HEK293 (cell line): ENCODE data around the gene NANOGP8.

Experiments
- CTCF ChIA-PET: fragments of 350-600 bp; formaldehyde crosslinking; extraction: SDS; loops from one replicate; lab custom pipeline; 2021; ENCODE audit warnings: antibody characterized with exemption; lab: Yijun Ruan, JAX
- POLR2A ChIA-PET: fragments of 300-600 bp; formaldehyde crosslinking; extraction: SDS; loops from one replicate; lab custom pipeline; 2020; ENCODE audit warnings: antibody characterized with exemption, inconsistent platforms; lab: Yijun Ruan, JAX
- H3K27ac ChIP-seq: fragments of 200-500 bp; sonication (Bioruptor generic); 2 replicates; pipeline ENCODE4 v1.5.1; 2014; ENCODE audit warnings: low read depth, low read length, control low read depth, inconsistent platforms; ENCODE audit errors: extremely low read depth
- H3K36me3 ChIP-seq, 2 experiments: fragments of 200-500 bp in 1 of 2; sonication (Bioruptor generic) in 1 of 2; 1 replicate in 1 of 2; 2 replicates in 1 of 2; pipeline ENCODE4 v1.5.1; 2014 to 2017; ENCODE audit warnings: inconsistent platforms in 2 of 2, low read length in 2 of 2; ENCODE audit not compliant: control insufficient read depth in 2 of 2, insufficient read depth in 1 of 2
- H3K4me1 ChIP-seq: fragments of 200-500 bp; sonication (Bioruptor generic); 2 replicates; pipeline ENCODE4 v1.5.1; 2014; ENCODE audit warnings: mild to moderate bottlenecking, low read length, inconsistent platforms; ENCODE audit not compliant: control insufficient read depth, insufficient read depth
- H3K4me3 ChIP-seq: 2 replicates; pipeline ENCODE4 v1.5.1; 2011; ENCODE audit warnings: low read depth, mild to moderate bottlenecking, control low read depth, low read length, moderate library complexity
- H3K9me3 ChIP-seq: fragments of 200-500 bp; sonication (Bioruptor generic); 2 replicates; pipeline ENCODE4 v1.5.1; 2014; ENCODE audit warnings: low read depth, low read length, inconsistent platforms; ENCODE audit not compliant: control insufficient read depth, insufficient read depth
- BCL11B ChIP-seq: fragments of 450-650 bp; formaldehyde crosslinking; IDR thresholded peaks from 2 replicates; pipeline ENCODE4 v1.5.1; 2016; ENCODE audit warnings: low read depth, missing biosample characterization, missing genetic modification characterization
- KLF1 ChIP-seq: fragments of 450-650 bp; formaldehyde crosslinking; IDR thresholded peaks from 2 replicates; pipeline ENCODE4 v1.5.1; 2016; ENCODE audit warnings: missing biosample characterization, missing genetic modification characterization
- SCRT1 ChIP-seq: fragments of 450-650 bp; formaldehyde crosslinking; IDR thresholded peaks from 2 replicates; pipeline ENCODE4 v1.5.1; 2016; ENCODE audit warnings: missing biosample characterization, missing genetic modification characterization, borderline replicate concordance
- ZFP41 ChIP-seq: fragments of 450-650 bp; formaldehyde crosslinking; IDR thresholded peaks from 2 replicates; pipeline ENCODE4 v1.5.1; 2016; ENCODE audit warnings: missing biosample characterization, missing genetic modification characterization, borderline replicate concordance
- ZNF121 ChIP-seq: fragments of 450-650 bp; formaldehyde crosslinking; IDR thresholded peaks from 2 replicates; pipeline ENCODE4 v1.5.1; 2016; ENCODE audit warnings: missing biosample characterization, missing genetic modification characterization
- ZNF202 ChIP-seq: fragments of 450-650 bp; formaldehyde crosslinking; IDR thresholded peaks from 2 replicates; pipeline ENCODE4 v1.5.1; 2016; ENCODE audit warnings: missing biosample characterization, missing genetic modification characterization, borderline replicate concordance
- ZNF292 ChIP-seq: fragments of 450-650 bp; formaldehyde crosslinking; IDR thresholded peaks from 2 replicates; pipeline ENCODE4 v1.5.1; 2016; ENCODE audit warnings: low read depth, missing biosample characterization, missing genetic modification characterization, borderline replicate concordance
- ZNF394 ChIP-seq: fragments of 450-650 bp; formaldehyde crosslinking; IDR thresholded peaks from 2 replicates; pipeline ENCODE4 v1.5.1; 2016; ENCODE audit warnings: missing biosample characterization, missing genetic modification characterization, mild to moderate bottlenecking, moderate library complexity, borderline replicate concordance
- ZNF426 ChIP-seq: fragments of 450-650 bp; formaldehyde crosslinking; IDR thresholded peaks from 2 replicates; pipeline ENCODE4 v1.5.1; 2017; ENCODE audit warnings: missing biosample characterization, missing genetic modification characterization, mild to moderate bottlenecking, inconsistent platforms, moderate library complexity
- ZNF777 ChIP-seq: fragments of 450-650 bp; formaldehyde crosslinking; IDR thresholded peaks from 2 replicates; pipeline ENCODE4 v1.5.1; 2017; ENCODE audit warnings: missing biosample characterization, missing genetic modification characterization, borderline replicate concordance
- ZSCAN16 ChIP-seq: fragments of 450-650 bp; formaldehyde crosslinking; IDR thresholded peaks from 2 replicates; pipeline ENCODE4 v1.5.1; 2016; ENCODE audit warnings: missing biosample characterization, missing genetic modification characterization
- TF ChIP-seq, protein P1 (sequence below): fragments of 450-650 bp; formaldehyde crosslinking; IDR thresholded peaks from 2 replicates; pipeline ENCODE4 v1.5.1; 2016; ENCODE audit warnings: missing biosample characterization, missing genetic modification characterization
- TF ChIP-seq, protein P2 (sequence below): fragments of 450-650 bp; formaldehyde crosslinking; IDR thresholded peaks from 2 replicates; pipeline ENCODE4 v1.5.1; 2016; ENCODE audit warnings: missing biosample characterization, missing genetic modification characterization
- TF ChIP-seq, protein P3 (sequence below): fragments of 450-650 bp; formaldehyde crosslinking; IDR thresholded peaks from 2 replicates; pipeline ENCODE4 v1.5.1; 2016; ENCODE audit warnings: missing biosample characterization, missing genetic modification characterization
- TF ChIP-seq, protein P4 (sequence below): fragments of 450-650 bp; formaldehyde crosslinking; IDR thresholded peaks from 2 replicates; pipeline ENCODE4 v1.5.1; 2016; ENCODE audit warnings: missing biosample characterization, missing genetic modification characterization

Gene NANOGP8

DNA sequence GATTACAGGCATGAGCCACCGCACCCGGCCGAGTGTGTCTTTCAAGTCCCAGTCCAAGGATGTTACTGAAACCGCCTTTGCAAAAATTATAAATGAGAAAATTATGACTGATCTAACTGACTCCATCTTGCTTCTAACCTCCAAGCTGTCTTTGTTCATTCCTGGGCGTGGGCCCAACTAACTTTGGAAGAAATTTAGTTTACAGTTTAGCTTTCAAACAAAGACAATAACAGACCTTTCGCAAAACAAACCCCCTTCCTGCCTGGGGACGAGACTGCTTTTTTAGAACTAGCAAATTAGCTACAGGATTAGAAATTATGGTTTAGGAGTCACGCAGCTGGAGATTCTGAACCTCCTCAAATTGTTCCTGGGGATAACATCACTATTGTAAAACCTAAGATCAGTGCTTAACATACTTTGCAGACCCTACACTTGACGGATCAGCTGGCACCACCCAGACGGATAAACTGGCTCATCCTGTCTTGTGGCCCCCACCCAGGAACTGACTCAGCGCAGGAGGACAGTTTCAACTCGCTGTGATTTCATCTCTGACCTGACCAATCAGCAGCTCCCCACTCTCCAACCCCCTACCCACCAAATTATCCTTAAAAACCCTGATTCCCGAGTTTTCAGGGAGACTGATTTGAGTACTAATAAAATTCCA, 23.8 kb downstream of the NANOGP8 start:
- CTCF ChIA-PET, result no interaction called here
- H3K4me3 ChIP-seq, result no peak overlapping the region
- H3K36me3 ChIP-seq, result no peaks in the 10 kb centered on the region
- TF ChIP-seq ZSCAN16 (tag by site-specific recombination) (no peak), KLF1 (tag by site-specific recombination) (no peak), ZNF202 (tag by site-specific recombination) (no peak), ZNF777 (tag by site-specific recombination) (no peak), ZNF121 (no peak), ZNF394 (tag by site-specific recombination) (no peak), ZFP41 (tag by site-specific recombination) (no peak), SCRT1 (tag by site-specific recombination) (no peak)
- TF ChIP-seq, protein P1, sequence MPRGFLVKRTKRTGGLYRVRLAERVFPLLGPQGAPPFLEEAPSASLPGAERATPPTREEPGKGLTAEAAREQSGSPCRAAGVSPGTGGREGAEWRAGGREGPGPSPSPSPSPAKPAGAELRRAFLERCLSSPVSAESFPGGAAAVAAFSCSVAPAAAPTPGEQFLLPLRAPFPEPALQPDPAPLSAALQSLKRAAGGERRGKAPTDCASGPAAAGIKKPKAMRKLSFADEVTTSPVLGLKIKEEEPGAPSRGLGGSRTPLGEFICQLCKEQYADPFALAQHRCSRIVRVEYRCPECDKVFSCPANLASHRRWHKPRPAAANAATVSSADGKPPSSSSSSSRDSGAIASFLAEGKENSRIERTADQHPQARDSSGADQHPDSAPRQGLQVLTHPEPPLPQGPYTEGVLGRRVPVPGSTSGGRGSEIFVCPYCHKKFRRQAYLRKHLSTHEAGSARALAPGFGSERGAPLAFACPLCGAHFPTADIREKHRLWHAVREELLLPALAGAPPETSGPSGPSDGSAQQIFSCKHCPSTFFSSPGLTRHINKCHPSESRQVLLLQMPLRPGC (tag by site-specific recombination), result no peak
- TF ChIP-seq, protein P2, sequence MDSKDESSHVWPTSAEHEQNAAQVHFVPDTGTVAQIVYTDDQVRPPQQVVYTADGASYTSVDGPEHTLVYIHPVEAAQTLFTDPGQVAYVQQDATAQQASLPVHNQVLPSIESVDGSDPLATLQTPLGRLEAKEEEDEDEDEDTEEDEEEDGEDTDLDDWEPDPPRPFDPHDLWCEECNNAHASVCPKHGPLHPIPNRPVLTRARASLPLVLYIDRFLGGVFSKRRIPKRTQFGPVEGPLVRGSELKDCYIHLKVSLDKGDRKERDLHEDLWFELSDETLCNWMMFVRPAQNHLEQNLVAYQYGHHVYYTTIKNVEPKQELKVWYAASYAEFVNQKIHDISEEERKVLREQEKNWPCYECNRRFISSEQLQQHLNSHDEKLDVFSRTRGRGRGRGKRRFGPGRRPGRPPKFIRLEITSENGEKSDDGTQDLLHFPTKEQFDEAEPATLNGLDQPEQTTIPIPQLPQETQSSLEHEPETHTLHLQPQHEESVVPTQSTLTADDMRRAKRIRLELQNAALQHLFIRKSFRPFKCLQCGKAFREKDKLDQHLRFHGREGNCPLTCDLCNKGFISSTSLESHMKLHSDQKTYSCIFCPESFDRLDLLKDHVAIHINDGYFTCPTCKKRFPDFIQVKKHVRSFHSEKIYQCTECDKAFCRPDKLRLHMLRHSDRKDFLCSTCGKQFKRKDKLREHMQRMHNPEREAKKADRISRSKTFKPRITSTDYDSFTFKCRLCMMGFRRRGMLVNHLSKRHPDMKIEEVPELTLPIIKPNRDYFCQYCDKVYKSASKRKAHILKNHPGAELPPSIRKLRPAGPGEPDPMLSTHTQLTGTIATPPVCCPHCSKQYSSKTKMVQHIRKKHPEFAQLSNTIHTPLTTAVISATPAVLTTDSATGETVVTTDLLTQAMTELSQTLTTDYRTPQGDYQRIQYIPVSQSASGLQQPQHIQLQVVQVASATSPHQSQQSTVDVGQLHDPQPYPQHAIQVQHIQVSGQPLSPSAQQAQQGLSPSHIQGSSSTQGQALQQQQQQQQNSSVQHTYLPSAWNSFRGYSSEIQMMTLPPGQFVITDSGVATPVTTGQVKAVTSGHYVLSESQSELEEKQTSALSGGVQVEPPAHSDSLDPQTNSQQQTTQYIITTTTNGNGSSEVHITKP (tag by site-specific recombination), result no peak
- no peak overlapping the region for H3K27ac ChIP-seq
- POLR2A ChIA-PET, result no interaction called here
- H3K9me3 ChIP-seq, result no peaks in the 10 kb centered on the region
- H3K4me1 ChIP-seq, result no peaks in the 10 kb centered on the region

DNA sequence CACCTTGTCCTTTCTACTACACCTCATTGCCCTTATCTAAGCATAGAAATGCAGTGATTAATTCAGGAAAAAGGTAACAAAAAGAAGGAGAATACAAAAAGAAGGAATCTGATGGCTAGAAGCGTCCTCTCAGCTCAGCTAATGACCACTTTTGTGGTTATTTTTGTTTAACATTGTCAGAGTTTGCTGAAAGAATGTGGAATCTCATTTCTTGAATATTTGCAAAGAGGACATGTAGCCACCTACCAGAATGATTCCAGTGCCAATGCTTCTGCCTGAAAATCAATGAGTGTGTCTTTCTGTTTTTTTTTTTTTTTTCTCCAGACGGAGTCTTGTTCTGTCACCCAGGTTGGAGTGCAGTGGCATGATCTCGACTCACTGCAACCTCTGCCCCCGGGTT, 24.5 kb downstream of the NANOGP8 start:
- no peak overlapping the region for H3K4me3 ChIP-seq
- no peak for TF ChIP-seq ZNF426
- TF ChIP-seq, all 188 proteins: peak for 0
- POLR2A ChIA-PET, result no interaction called here
- H3K27ac ChIP-seq, result no peak overlapping the region
- H3K9me3 ChIP-seq, result no peaks in the 10 kb centered on the region
- no peaks in the 10 kb centered on the region for H3K36me3 ChIP-seq
- no peaks in the 10 kb centered on the region for H3K4me1 ChIP-seq
- CTCF ChIA-PET, result interaction anchor here (0.6 kb wide), 1 partner anchor 10 kb away, joined by 5 read pairs; no protein-coding TSS in a partner anchor

DNA sequence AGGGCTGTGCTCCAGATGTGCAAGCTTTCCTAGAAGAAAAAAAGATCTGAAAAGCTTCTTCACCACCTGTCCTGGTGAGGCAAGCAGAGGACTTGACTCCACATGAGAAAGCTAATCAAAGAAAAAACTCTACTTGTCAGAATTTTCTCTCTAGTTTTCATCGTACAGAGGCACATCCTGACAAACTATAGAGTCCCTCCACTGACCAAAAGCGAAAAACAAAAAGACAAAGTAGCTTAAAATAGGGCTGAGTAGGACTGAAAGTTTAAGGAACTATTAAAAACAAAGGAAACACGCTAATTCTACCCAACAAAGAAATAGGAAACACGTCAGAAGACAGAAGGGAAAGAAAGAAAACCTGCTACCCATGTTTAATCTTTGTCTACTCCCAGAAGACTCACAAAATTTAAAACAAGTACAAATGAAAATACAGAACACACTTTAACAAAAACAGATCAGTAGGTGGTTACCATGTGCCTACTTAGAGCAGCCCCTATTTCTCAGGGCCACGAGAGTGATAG, 26.5 kb downstream of the NANOGP8 start:
- TF ChIP-seq BCL11B (tag by site-specific recombination) (no peak), ZNF292 (tag by site-specific recombination) (no peak)
- TF ChIP-seq, protein P3, sequence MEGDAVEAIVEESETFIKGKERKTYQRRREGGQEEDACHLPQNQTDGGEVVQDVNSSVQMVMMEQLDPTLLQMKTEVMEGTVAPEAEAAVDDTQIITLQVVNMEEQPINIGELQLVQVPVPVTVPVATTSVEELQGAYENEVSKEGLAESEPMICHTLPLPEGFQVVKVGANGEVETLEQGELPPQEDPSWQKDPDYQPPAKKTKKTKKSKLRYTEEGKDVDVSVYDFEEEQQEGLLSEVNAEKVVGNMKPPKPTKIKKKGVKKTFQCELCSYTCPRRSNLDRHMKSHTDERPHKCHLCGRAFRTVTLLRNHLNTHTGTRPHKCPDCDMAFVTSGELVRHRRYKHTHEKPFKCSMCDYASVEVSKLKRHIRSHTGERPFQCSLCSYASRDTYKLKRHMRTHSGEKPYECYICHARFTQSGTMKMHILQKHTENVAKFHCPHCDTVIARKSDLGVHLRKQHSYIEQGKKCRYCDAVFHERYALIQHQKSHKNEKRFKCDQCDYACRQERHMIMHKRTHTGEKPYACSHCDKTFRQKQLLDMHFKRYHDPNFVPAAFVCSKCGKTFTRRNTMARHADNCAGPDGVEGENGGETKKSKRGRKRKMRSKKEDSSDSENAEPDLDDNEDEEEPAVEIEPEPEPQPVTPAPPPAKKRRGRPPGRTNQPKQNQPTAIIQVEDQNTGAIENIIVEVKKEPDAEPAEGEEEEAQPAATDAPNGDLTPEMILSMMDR, result no peak
- TF ChIP-seq, protein P4, sequence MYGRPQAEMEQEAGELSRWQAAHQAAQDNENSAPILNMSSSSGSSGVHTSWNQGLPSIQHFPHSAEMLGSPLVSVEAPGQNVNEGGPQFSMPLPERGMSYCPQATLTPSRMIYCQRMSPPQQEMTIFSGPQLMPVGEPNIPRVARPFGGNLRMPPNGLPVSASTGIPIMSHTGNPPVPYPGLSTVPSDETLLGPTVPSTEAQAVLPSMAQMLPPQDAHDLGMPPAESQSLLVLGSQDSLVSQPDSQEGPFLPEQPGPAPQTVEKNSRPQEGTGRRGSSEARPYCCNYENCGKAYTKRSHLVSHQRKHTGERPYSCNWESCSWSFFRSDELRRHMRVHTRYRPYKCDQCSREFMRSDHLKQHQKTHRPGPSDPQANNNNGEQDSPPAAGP (tag by site-specific recombination), result no peak
- Histone ChIP-seq H3K27ac (no peak overlapping the region), H3K4me3 (no peak overlapping the region), H3K36me3 (no peaks in the 10 kb centered on the region), H3K4me1 (no peaks in the 10 kb centered on the region), H3K9me3 (no peaks in the 10 kb centered on the region)
- ChIA-PET POLR2A (no interaction called here), CTCF (no interaction called here)
